Measurements from ENCODE around the gene ATRN. TPM values are rescaled to one million over a fixed set of nuclear protein-coding genes. Genes with fewer than 3 reads are reported as not detected.

ATRN gene
- total and polyA plus RNA-seq, 2 experiments from 2014 or later = 14.7 to 71.1 TPM

DNA sequence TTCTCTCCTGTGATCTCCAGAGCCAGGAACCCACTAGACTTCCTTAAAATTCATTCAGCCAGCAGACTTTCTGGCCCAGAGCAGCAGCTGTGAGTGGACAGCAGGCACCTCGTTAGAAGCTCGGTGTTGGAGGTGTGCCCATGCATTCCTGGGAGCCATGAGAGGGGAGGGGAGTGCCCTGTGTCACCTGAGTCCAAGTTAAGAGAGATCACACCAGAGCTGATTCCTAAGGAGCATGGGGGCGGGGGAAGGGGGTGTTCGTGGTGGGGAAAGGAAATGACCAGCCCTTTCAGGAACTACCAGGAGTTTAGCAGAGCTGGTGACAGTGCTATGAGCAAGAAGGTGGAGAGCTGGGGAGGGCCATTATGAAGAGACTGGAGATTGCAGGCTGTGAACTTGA, 145.4 kb downstream of the ATRN start:
- Histone ChIP-seq H3K4me2 (no peak overlapping the region), H4K20me1 (ENCODE audit: insufficient read depth, poor library complexity, severe bottlenecking) (no peaks in the 10 kb centered on the region), H2AFZ (no peak overlapping the region), H3K9me2 (replicated peaks; ENCODE audit: insufficient read depth) (no peaks in the 10 kb centered on the region), H3K36me3 (replicated peaks; ENCODE audit: insufficient read depth, low read depth) (no peaks in the 10 kb centered on the region), H3K9me3 (ENCODE audit: low read depth) (no peaks in the 10 kb centered on the region), H3K4me3 (no peak overlapping the region), H3K27me3 (no peaks in the 10 kb centered on the region), H3K79me2 (no peaks in the 10 kb centered on the region), H3K4me1 (ENCODE audit: insufficient read depth) (no peaks in the 10 kb centered on the region), H3K27ac (no peak overlapping the region)
- TF ChIP-seq, protein P1, sequence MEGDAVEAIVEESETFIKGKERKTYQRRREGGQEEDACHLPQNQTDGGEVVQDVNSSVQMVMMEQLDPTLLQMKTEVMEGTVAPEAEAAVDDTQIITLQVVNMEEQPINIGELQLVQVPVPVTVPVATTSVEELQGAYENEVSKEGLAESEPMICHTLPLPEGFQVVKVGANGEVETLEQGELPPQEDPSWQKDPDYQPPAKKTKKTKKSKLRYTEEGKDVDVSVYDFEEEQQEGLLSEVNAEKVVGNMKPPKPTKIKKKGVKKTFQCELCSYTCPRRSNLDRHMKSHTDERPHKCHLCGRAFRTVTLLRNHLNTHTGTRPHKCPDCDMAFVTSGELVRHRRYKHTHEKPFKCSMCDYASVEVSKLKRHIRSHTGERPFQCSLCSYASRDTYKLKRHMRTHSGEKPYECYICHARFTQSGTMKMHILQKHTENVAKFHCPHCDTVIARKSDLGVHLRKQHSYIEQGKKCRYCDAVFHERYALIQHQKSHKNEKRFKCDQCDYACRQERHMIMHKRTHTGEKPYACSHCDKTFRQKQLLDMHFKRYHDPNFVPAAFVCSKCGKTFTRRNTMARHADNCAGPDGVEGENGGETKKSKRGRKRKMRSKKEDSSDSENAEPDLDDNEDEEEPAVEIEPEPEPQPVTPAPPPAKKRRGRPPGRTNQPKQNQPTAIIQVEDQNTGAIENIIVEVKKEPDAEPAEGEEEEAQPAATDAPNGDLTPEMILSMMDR (IDR thresholded peaks at IDR 0.05; ENCODE audit: poor library complexity) = no peak
- TF ChIP-seq EZH2phosphoT487 (IDR thresholded peaks at IDR 0.05; ENCODE audit: low read depth, severe bottlenecking, unreplicated experiment) = no peak
- no peak for TF ChIP-seq EZH2 (IDR thresholded peaks at IDR 0.05; ENCODE audit: borderline replicate concordance)
- 41% methylated on average over 4 of the region's 4 CpGs for WGBS (ENCODE audit: low lambda C conversion rate, missing lambda C conversion rate)
- no peak for DNase-seq (ENCODE audit: low spot score)

DNA sequence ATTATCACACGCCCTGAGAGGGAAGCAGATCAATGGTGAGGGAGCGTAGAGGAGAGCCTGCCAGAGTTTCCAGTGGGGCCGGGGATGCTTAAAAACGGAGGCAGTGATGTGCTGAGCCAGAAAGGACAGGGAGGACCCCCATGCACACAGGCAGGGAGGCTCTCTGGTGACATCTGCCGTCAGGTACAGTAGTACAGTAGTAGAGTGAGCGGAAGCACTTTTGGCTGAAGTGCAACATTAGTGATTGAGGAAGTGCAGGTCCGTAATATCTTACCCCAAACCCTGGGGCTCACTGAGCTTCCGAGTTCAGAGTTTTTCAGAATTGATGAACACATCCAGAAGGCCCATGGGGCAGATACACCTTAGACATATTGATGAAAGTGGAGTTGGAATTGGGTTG, 150.3 kb downstream of the ATRN start:
- Histone ChIP-seq H2AFZ (no peak overlapping the region), H3K4me1 (ENCODE audit: insufficient read depth) (no peaks in the 10 kb centered on the region), H3K79me2 (no peaks in the 10 kb centered on the region), H4K20me1 (ENCODE audit: insufficient read depth, poor library complexity, severe bottlenecking) (no peaks in the 10 kb centered on the region), H3K9me3 (ENCODE audit: low read depth) (no peaks in the 10 kb centered on the region), H3K9me2 (replicated peaks; ENCODE audit: insufficient read depth) (no peaks in the 10 kb centered on the region), H3K27me3 (no peaks in the 10 kb centered on the region), H3K4me2 (no peak overlapping the region), H3K4me3 (no peak overlapping the region), H3K27ac (no peak overlapping the region), H3K36me3 (replicated peaks; ENCODE audit: insufficient read depth, low read depth) (no peaks in the 10 kb centered on the region)
- TF ChIP-seq EZH2phosphoT487 (IDR thresholded peaks at IDR 0.05; ENCODE audit: low read depth, severe bottlenecking, unreplicated experiment) = no peak
- 84% methylated on average over 8 of the region's 8 CpGs for whole genome bisulfite sequencing (ENCODE audit: low lambda C conversion rate, missing lambda C conversion rate)
- DNase-seq (ENCODE audit: low spot score) = no peak

DNA sequence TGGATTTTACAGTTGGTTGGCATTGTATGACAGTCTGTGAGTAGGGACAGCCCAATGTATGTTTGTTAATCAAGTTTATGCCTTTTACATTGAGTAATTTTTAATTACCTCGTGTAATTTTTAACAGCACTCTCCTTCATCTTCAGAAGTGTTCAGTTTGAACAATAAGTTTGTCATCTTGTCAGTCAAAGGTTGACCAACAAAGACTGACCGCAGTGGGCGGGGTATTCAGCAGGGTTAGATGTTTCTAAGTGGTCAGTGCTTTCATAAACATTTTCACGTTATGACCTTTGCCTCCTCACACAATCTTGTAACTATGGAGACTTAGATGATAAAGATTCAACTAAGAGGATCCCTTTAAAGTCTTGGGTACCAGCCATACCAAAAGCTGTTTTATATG, 151.6 kb downstream of the ATRN start:
- Histone ChIP-seq H3K9me2 (replicated peaks; ENCODE audit: insufficient read depth) (no peaks in the 10 kb centered on the region), H3K4me3 (no peak overlapping the region), H3K79me2 (no peaks in the 10 kb centered on the region), H3K9me3 (ENCODE audit: low read depth) (no peaks in the 10 kb centered on the region), H3K4me2 (no peak overlapping the region), H3K4me1 (ENCODE audit: insufficient read depth) (no peaks in the 10 kb centered on the region), H2AFZ (no peak overlapping the region), H3K27ac (no peak overlapping the region), H3K36me3 (replicated peaks; ENCODE audit: insufficient read depth, low read depth) (no peaks in the 10 kb centered on the region), H3K27me3 (no peaks in the 10 kb centered on the region), H4K20me1 (ENCODE audit: insufficient read depth, poor library complexity, severe bottlenecking) (no peaks in the 10 kb centered on the region)
- no peak for DNase-seq (ENCODE audit: low spot score)
- TF ChIP-seq EZH2 (IDR thresholded peaks at IDR 0.05; ENCODE audit: borderline replicate concordance) = no peak
- TF ChIP-seq EZH2phosphoT487 (IDR thresholded peaks at IDR 0.05; ENCODE audit: low read depth, severe bottlenecking, unreplicated experiment) = no peak
- TF ChIP-seq, protein P1 (IDR thresholded peaks at IDR 0.05; ENCODE audit: poor library complexity) = no peak
- WGBS (ENCODE audit: low lambda C conversion rate, missing lambda C conversion rate) = 87% methylated on average over 4 of the region's 4 CpGs

DNA sequence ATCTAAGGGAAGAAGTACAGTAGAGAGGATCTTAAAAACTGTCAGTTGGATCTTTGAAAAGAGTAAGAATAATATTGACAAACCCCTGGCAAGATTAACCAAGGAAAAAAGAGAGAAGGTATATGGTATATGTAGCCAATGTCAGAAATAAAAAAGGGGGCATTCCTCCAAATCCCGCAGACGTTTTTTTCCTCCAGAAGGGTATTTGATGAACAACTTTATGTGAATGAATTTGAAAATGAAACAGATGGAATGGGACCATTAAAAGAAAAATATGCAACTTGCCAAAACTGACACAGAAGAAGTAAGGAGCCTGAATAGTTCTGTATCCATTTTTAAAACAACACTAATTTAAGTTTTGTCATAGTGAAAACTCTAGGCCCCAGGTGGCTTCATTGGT, 156.7 kb downstream of the ATRN start:
- Histone ChIP-seq H3K36me3 (replicated peaks; ENCODE audit: insufficient read depth, low read depth) (no peaks in the 10 kb centered on the region), H4K20me1 (ENCODE audit: insufficient read depth, poor library complexity, severe bottlenecking) (no peaks in the 10 kb centered on the region), H3K4me3 (no peak overlapping the region), H3K27me3 (no peaks in the 10 kb centered on the region), H3K9me3 (ENCODE audit: low read depth) (no peaks in the 10 kb centered on the region), H3K27ac (no peak overlapping the region), H3K4me1 (ENCODE audit: insufficient read depth) (no peaks in the 10 kb centered on the region), H3K4me2 (no peak overlapping the region), H3K79me2 (no peaks in the 10 kb centered on the region), H3K9me2 (replicated peaks; ENCODE audit: insufficient read depth) (no peaks in the 10 kb centered on the region), H2AFZ (no peak overlapping the region)
- no peak for DNase-seq (ENCODE audit: low spot score)
- 91% methylated on average over 2 of the region's 2 CpGs for WGBS (ENCODE audit: low lambda C conversion rate, missing lambda C conversion rate)
- TF ChIP-seq EZH2phosphoT487 (IDR thresholded peaks at IDR 0.05; ENCODE audit: low read depth, severe bottlenecking, unreplicated experiment) = no peak
- TF ChIP-seq, protein P1 (IDR thresholded peaks at IDR 0.05; ENCODE audit: poor library complexity) = no peak
- no peak for TF ChIP-seq EZH2 (IDR thresholded peaks at IDR 0.05; ENCODE audit: borderline replicate concordance)

All from hepatocyte (in vitro differentiated cells).